ENCODE results near the gene UBE2V1.

Gene UBE2V1

DNA sequence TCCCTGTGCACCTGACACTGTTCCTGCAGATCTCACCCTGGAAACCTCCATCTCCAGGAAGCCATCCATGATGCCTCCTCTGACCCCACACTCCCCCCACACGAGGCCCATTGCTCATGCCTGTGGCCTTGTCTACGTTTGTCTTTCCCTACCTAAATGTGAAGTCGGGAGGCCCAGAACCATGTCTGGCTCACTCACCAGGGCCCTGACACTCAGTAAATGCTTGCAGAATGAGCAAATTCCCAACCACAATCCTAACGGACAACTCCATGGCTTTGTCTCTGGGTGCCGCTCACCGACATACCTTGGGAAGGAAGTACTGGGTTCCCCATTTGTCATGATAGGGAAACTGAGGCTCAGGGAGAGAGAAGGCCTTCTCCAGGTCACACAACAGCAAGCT, 33.3 kb upstream of the UBE2V1 start:
- Histone ChIP-seq H3K36me3 (ENCODE audit: control insufficient read depth, insufficient read depth, low read length) (no peaks in the 10 kb centered on the region), H3K4me2 (ENCODE audit: low read length) (no peak overlapping the region), H2AFZ (no peak overlapping the region), H3K9ac (no peak overlapping the region), H3K9me3 (ENCODE audit: control insufficient read depth, low read length) (no peaks in the 10 kb centered on the region), H3K27me3 (ENCODE audit: control insufficient read depth, insufficient read depth, low read length) (no peaks in the 10 kb centered on the region), H3K79me2 (peaks cover 59% of the 10 kb centered on the region), H3K27ac (peak overlapping the region; percentile 92), H3K4me1 (peaks cover 70% of the 10 kb centered on the region), H3K4me3 (ENCODE audit: low read depth, low read length) (no peak overlapping the region)
- TF ChIP-seq, protein P1, sequence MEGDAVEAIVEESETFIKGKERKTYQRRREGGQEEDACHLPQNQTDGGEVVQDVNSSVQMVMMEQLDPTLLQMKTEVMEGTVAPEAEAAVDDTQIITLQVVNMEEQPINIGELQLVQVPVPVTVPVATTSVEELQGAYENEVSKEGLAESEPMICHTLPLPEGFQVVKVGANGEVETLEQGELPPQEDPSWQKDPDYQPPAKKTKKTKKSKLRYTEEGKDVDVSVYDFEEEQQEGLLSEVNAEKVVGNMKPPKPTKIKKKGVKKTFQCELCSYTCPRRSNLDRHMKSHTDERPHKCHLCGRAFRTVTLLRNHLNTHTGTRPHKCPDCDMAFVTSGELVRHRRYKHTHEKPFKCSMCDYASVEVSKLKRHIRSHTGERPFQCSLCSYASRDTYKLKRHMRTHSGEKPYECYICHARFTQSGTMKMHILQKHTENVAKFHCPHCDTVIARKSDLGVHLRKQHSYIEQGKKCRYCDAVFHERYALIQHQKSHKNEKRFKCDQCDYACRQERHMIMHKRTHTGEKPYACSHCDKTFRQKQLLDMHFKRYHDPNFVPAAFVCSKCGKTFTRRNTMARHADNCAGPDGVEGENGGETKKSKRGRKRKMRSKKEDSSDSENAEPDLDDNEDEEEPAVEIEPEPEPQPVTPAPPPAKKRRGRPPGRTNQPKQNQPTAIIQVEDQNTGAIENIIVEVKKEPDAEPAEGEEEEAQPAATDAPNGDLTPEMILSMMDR (IDR thresholded peaks at IDR 0.05) = no peak

DNA sequence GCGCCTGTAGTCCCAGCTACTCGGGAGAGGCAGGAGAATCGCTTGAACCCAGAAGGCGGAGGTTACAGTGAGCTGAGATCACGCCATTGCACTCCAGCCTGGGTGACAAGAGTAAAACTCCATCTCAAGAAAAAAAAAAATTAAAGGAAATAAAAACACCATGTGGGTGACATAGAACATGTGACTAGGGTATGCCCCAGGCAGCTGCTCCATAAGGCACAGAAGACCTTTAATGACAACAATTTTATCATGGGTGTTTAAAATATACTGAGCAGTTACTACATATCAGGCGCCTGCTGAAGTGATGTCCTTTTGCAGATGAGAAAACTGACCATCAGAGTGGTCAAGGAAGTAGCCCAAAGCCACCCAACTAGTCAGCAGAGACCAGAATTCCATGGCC, 32.6 kb upstream of the UBE2V1 start:
- H3K4me3 ChIP-seq (ENCODE audit: low read depth, low read length) = no peak overlapping the region
- no peak overlapping the region for H3K9ac ChIP-seq
- H3K36me3 ChIP-seq (ENCODE audit: control insufficient read depth, insufficient read depth, low read length) = no peaks in the 10 kb centered on the region
- H3K9me3 ChIP-seq (ENCODE audit: control insufficient read depth, low read length) = no peaks in the 10 kb centered on the region
- H3K4me2 ChIP-seq (ENCODE audit: low read length) = no peak overlapping the region
- H3K4me1 ChIP-seq = peaks cover 71% of the 10 kb centered on the region
- H3K79me2 ChIP-seq = peaks cover 59% of the 10 kb centered on the region
- H3K27ac ChIP-seq = peak overlapping the region; percentile 92
- TF ChIP-seq, protein P1 (IDR thresholded peaks at IDR 0.05) = no peak
- H2AFZ ChIP-seq = no peak overlapping the region
- no peaks in the 10 kb centered on the region for H3K27me3 ChIP-seq (ENCODE audit: control insufficient read depth, insufficient read depth, low read length)

DNA sequence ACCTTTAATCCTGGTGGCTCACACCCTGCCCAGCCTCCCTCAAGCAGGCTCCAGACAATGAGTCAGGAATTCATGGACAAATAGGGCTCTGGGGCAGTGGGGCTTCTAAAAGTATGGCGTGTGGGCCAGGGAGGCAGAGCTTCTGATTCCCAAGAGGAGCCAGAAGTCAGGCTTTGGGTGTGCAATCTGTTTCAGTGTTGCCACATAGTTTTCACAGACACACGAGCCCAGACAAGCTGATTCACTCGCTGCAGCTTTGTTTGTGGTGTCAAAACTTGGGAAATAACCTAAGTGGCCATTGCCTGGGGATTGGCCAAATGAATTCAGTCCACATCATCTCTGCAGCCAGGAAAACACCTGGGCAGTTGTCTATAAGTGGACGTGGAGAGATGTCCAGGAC, 31.4 kb upstream of the UBE2V1 start:
- Histone ChIP-seq H3K36me3 (ENCODE audit: control insufficient read depth, insufficient read depth, low read length) (no peaks in the 10 kb centered on the region), H3K9me3 (ENCODE audit: control insufficient read depth, low read length) (no peaks in the 10 kb centered on the region), H2AFZ (no peak overlapping the region), H3K4me3 (ENCODE audit: low read depth, low read length) (no peak overlapping the region), H3K4me2 (ENCODE audit: low read length) (no peak overlapping the region), H3K9ac (no peak overlapping the region), H3K27ac (no peak overlapping the region), H3K27me3 (ENCODE audit: control insufficient read depth, insufficient read depth, low read length) (no peaks in the 10 kb centered on the region), H3K4me1 (peaks cover 70% of the 10 kb centered on the region), H3K79me2 (peaks cover 59% of the 10 kb centered on the region)
- TF ChIP-seq, protein P1 (IDR thresholded peaks at IDR 0.05) = no peak

DNA sequence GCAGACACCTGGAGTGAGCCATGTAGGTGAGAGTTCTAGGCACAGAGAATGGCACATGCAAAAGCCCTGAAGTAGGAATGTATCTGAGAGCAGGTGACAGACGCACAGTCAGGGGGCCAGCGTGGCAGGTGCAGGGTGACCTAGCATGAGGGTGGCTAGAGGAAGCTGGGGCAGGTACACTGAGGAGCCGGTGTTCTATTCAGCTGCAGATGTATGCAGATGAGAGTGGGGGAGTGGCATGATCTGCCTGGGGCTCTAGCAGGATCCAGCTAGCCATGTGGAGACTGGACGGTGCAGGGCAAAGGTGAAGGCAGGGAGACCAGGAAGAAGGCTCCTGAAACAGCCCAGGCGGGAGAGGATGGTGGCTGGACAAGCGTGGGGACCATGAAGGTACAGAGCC, 29.9 kb upstream of the UBE2V1 start:
- Histone ChIP-seq H3K79me2 (peaks cover 63% of the 10 kb centered on the region), H3K27ac (peak overlapping the region; percentile 91), H3K9me3 (ENCODE audit: control insufficient read depth, low read length) (no peaks in the 10 kb centered on the region), H3K9ac (no peak overlapping the region), H3K27me3 (ENCODE audit: control insufficient read depth, insufficient read depth, low read length) (no peaks in the 10 kb centered on the region), H3K4me1 (peaks cover 72% of the 10 kb centered on the region), H3K4me3 (ENCODE audit: low read depth, low read length) (no peak overlapping the region), H3K36me3 (ENCODE audit: control insufficient read depth, insufficient read depth, low read length) (no peaks in the 10 kb centered on the region), H2AFZ (no peak overlapping the region), H3K4me2 (ENCODE audit: low read length) (no peak overlapping the region)
- TF ChIP-seq, protein P1 (IDR thresholded peaks at IDR 0.05) = no peak

DNA sequence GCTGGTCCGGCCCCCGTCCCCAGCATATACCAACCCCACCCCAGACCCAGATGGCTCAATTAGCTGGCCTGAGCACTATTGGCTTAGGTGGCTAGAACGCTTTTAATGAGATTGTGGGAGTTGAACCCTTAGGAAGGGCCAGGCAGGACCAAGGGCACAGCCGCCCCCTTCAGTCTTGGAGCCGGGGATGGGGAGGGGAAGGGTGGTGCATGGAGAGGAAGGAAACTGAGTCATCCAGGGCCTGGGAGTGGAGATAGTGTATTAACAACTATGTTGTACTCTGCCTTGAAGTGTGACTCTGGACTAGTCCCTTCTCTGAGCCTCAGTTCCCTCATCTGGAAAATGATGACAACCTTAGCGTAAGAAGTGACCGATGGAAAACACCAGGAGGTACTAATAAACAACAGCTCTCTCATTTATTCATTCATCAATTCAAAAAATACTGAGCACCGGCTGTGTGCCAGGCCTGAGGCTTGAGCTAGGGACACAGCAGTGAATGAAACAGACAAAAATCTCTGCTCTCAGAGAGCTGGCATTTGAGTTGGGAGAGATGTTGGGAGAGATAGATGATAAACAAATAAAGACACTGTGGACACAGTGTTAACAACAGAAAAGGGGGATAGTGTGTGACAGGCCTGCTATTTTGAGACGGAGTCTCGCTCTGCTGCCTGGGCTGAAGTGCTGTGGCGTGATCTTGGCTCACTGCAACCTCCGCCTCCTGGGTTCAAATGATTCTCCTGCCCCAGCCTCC, 29.0 kb upstream of the UBE2V1 start:
- Histone ChIP-seq H3K4me2 (ENCODE audit: low read length) (no peak overlapping the region), H3K9me3 (ENCODE audit: control insufficient read depth, low read length) (no peaks in the 10 kb centered on the region), H3K79me2 (peaks cover 55% of the 10 kb centered on the region), H3K36me3 (ENCODE audit: control insufficient read depth, insufficient read depth, low read length) (no peaks in the 10 kb centered on the region), H3K9ac (no peak overlapping the region), H2AFZ (no peak overlapping the region), H3K4me1 (peaks cover 73% of the 10 kb centered on the region), H3K27ac (peak overlapping the region; percentile 91), H3K4me3 (ENCODE audit: low read depth, low read length) (no peak overlapping the region), H3K27me3 (ENCODE audit: control insufficient read depth, insufficient read depth, low read length) (no peaks in the 10 kb centered on the region)
- TF ChIP-seq, protein P1 (IDR thresholded peaks at IDR 0.05) = no peak
